GM10847 (cell line): ENCODE data around the gene C2orf81.

ENCODE experiments used
- POLR2A ChIP-seq: IDR thresholded peaks from 2 replicates; pipeline ENCODE4 v1.6.1; 2011; ENCODE audit not compliant: insufficient read length; ENCODE audit errors: extremely low read depth

C2orf81 gene

GRCh38 chr2:74379851-74380789 lies 41.3 kb downstream of the C2orf81 start, which contains the start of gene DCTN1:
Gene DCTN1, minus strand, starts transcription at chr2:74380311. Its CDS starts 274 bp downstream, at chr2:74380037.
- no peak for TF ChIP-seq POLR2A

- no peak for TF ChIP-seq POLR2A
These were observed 43.4 kb downstream of the C2orf81 start for GRCh38 chr2:74378007-74378406.

GRCh38 chr2:74375838-74376237 lies 45.6 kb downstream of the C2orf81 start:
- no peak for TF ChIP-seq POLR2A

GRCh38 chr2:74374509-74375205 lies 46.8 kb downstream of the C2orf81 start:
- no peak for TF ChIP-seq POLR2A

- TF ChIP-seq POLR2A = no peak
These were observed 47.4 kb downstream of the C2orf81 start for GRCh38 chr2:74373985-74374384.

- TF ChIP-seq POLR2A = no peak
These were observed 48.2 kb downstream of the C2orf81 start for GRCh38 chr2:74373221-74373676.

- no peak for TF ChIP-seq POLR2A
These were observed 48.7 kb downstream of the C2orf81 start for GRCh38 chr2:74372674-74373073.

GRCh38 chr2:74371421-74371820 lies 50.0 kb downstream of the C2orf81 start:
- TF ChIP-seq POLR2A = no peak

- TF ChIP-seq POLR2A = no peak
These were observed 51.4 kb downstream of the C2orf81 start for GRCh38 chr2:74369976-74370375.

- TF ChIP-seq POLR2A = no peak
These were observed 52.9 kb downstream of the C2orf81 start for GRCh38 chr2:74368499-74368898.

GRCh38 chr2:74367789-74368188 lies 53.6 kb downstream of the C2orf81 start:
- no peak for TF ChIP-seq POLR2A

- TF ChIP-seq POLR2A = no peak
These were observed 55.4 kb downstream of the C2orf81 start for GRCh38 chr2:74366036-74366435.

GRCh38 chr2:74364533-74365505 lies 56.6 kb downstream of the C2orf81 start:
- TF ChIP-seq POLR2A = no peak
